GM21528 (cell line): ENCODE data around the gene MAPT.
"Not testable (repeated sequence)": the region's sequence is repeated elsewhere in the genome, so short reads cannot be mapped to it uniquely, and the experiment has no call there.

Source experiments
- ATAC-seq: cut with Tn5 transposase; IDR thresholded peaks from one replicate; pipeline ENCODE4 v1.9.1; 2021; ENCODE audit warnings: mild to moderate bottlenecking, moderate library complexity; ENCODE audit not compliant: unreplicated experiment, low FRiP score

MAPT gene

DNA sequence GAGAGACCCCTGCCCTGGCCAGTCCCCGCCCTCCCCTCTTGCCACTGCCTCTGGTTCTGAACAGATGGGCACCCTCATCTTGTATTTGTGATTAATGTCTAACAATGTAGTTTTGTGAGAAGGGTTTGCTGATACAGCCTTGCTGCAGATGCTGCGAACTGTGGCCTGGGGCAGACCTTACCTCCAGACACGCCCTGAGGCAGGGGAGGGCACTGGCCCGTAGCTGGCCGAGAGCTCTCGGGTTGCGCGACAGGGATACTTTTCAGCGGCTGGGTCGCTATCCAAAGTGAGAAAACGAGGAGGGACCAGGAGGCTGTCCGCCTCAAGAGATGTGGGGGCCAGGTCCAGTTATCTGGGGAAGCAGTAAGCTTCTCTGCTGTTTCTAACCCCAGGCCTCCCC, 126.6 kb downstream of the MAPT start:
- no peak for ATAC-seq

GRCh38 chr17:46023366-46023765, 129.0 kb downstream of the MAPT start:
- ATAC-seq, result not testable (repeated sequence)

- no peak for ATAC-seq
Observed at GRCh38 chr17:46023783-46024388, 129.5 kb downstream of the MAPT start.

DNA sequence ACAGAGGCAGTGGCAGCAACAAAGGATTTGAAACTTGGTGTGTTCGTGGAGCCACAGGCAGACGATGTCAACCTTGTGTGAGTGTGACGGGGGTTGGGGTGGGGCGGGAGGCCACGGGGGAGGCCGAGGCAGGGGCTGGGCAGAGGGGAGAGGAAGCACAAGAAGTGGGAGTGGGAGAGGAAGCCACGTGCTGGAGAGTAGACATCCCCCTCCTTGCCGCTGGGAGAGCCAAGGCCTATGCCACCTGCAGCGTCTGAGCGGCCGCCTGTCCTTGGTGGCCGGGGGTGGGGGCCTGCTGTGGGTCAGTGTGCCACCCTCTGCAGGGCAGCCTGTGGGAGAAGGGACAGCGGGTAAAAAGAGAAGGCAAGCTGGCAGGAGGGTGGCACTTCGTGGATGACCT, 130.2 kb downstream of the MAPT start:
- ATAC-seq, result no peak

DNA sequence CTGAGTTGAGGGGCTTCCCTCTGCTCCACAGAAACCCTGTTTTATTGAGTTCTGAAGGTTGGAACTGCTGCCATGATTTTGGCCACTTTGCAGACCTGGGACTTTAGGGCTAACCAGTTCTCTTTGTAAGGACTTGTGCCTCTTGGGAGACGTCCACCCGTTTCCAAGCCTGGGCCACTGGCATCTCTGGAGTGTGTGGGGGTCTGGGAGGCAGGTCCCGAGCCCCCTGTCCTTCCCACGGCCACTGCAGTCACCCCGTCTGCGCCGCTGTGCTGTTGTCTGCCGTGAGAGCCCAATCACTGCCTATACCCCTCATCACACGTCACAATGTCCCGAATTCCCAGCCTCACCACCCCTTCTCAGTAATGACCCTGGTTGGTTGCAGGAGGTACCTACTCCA, 130.7 kb downstream of the MAPT start:
- ATAC-seq, result no peak

- no peak for ATAC-seq
Observed at GRCh38 chr17:46025510-46026165, 131.3 kb downstream of the MAPT start.

GRCh38 chr17:46026166-46027047, 132.1 kb downstream of the MAPT start:
- ATAC-seq, result no peak

GRCh38 chr17:46027048-46027975, 133.0 kb downstream of the MAPT start:
- ATAC-seq, result no peak

DNA sequence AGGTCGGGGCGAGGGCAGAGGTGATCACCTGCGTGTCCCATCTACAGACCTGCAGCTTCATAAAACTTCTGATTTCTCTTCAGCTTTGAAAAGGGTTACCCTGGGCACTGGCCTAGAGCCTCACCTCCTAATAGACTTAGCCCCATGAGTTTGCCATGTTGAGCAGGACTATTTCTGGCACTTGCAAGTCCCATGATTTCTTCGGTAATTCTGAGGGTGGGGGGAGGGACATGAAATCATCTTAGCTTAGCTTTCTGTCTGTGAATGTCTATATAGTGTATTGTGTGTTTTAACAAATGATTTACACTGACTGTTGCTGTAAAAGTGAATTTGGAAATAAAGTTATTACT, 133.6 kb downstream of the MAPT start:
- no peak for ATAC-seq

GRCh38 chr17:46028374-46028773, 134.0 kb downstream of the MAPT start:
- no peak for ATAC-seq

GRCh38 chr17:46028981-46029565, 134.7 kb downstream of the MAPT start:
- no peak for ATAC-seq

DNA sequence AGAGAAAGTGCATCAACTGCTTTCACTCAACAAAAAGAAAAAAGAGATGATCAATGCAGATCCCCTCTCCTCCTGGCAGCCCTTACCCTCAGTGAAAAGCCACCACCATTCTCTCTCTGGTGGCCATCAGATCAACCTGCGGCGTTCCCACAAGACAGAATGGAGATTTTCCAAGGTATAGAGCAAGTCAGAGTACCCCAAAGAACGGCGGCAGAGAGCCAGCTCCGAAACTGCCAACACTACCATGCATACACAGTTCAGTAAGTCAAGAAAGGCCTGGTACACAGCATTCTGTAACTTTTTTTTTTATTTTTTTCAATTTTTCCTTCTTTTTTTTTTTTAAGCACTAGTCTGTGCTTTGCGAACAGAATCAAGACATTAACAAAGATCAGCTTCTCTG, 135.3 kb downstream of the MAPT start:
- ATAC-seq, result no peak

DNA sequence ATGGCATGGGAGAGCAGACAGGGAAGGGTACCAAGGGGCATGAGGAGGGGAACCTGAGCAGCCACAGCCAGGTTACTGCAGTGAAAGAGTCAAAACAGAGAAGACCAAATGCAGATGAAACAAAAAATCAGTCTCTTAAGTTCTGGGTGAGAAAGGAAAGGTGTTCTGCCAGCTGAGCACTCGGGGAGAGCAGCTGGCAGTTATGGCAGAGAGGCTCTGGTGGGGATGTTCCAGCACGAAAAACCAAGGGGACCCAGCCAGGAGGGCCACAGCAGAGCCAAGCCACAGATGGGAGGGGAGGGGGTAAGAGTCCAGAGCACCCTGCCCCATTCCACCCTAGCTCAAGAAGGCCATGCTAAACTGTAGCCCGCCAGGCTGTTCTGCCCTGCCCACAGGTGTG, 136.4 kb downstream of the MAPT start:
- ATAC-seq, result no peak

DNA sequence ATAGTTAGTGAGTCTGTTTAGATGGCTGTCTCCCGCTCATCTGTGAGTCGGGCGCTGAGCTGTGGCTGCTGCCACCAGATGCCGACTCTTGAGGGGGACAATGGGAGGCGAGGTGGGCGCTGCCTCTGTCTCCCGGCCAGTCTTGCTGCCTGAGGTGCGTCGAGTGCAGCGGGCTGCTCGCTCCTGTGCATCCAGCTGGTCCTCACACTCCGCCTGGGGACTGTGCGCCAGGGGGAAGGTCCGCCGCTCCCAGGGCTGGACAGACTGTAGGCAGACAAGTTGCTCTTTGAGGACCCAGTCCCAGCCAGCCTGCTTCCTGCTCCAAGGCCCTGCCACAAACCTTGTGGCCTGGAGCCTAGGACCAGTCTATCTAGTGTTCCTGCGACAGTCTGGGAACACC, 137.1 kb downstream of the MAPT start:
- ATAC-seq, result no peak

DNA sequence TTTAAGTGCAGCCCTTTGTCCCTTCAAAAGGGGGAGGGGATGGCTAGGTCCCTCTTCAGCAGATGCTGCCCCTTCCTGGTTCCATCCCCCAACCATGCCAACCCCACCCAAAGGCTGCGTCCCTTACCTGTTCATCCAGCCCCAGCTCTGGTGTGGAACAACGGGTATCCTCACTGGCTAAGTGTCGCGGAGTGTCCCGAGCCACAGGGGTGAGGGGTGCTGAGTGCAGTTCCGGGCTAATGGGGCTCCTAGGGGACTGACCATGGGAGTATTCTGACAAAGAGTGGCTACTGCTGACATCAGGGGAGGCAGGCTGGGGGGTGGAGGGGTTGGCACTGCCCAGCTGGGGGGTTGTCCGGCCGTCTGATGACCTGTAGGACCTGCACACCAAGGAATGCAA, 137.6 kb downstream of the MAPT start:
- ATAC-seq, result no peak

DNA sequence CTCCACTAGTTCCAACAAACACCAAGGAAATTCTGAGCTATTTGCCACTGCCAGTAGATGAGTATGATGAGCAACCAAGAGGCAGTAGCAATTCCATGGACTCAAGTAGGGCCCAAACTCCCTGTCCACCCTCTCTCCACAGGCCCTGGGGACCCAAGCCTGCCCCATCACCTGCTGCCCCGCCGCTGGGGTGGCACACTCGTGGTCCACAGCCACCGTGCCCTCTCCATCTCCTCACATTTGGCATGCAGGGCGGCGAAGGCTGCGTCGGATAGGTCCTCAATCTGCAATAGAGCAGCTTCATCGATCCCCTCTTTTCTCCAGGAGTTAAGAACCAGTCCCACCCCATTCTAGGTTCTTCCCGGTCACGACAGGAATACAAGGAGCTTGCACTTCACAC, 138.6 kb downstream of the MAPT start:
- ATAC-seq, result no peak

DNA sequence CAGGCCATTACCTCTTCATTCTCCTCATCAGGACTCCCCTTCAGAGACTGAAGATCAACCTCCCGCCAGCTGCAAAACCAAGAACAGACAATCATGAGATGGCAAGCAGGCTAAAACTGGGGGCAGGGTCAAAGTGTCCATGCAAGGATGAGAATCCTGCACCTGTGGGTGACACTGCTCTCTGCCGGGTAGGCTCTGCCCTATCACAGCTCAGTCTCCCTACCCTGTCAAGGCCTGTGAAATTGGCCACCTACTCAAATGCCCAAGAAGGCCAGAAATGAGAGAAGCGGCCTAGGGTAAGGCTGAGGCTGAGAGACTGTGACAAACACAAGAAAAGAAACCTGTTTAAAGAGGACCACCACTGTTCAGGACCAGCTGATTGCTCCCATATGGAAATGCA, 139.0 kb downstream of the MAPT start:
- no peak for ATAC-seq

DNA sequence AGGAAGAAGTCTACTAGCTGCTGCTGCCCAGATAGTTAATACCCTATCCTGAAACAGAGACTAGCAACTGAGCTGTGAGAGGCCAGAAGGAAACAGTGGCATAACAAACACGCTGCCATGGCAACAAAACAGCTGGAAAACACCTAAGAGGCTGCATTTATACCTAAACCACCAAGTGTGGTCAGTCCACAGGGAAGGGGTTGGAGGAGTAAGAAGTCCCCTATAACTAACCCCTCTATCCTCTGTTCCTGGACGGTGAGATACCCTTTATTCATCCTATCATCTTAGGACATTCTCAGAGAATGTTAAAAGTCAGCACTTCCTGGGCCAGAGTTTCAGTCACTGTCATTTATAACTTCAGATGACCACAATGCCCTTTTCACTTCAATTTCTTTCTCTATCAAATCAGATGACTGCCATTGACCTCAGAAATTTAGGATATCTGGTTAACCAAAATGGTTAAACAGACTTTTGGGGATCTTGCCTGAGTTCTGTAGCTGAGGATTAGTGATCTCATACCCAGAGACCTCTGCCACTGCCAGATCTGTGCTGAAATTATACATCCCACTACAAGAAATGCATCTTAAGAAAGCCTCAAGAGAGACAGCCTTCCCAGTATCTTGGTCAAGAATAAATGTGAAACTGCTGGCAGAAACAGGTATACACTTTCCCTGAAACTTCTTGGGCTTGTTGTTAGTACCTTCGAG, 140.9 kb downstream of the MAPT start:
- ATAC-seq, result no peak

DNA sequence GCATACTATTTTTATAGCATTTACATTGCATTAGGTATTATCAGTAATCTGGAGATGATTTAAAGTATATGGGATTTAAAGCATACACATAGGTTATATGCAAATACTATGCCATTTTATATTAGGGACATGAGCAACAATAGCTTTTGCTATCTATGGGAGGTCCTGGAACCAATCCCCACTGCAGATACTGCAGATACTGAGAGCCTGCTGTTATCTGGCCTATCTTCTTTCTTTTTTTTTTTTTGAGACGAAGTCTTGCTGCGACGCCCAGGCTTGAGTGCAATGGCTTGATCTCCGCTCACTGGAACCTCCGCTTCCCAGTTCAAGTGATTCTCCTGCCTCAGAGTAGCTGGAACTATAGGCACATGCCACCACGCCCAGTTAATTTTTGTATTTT, 142.1 kb downstream of the MAPT start:
- no peak for ATAC-seq
